GM19397 (cell line): Measurements from ENCODE around the gene CCDC167.

Experiments used
- ATAC-seq: cut with Tn5 transposase; IDR thresholded peaks from one replicate; pipeline ENCODE4 v1.9.1; 2021; ENCODE audit warnings: mild to moderate bottlenecking, moderate library complexity; ENCODE audit not compliant: unreplicated experiment

CCDC167 gene

DNA sequence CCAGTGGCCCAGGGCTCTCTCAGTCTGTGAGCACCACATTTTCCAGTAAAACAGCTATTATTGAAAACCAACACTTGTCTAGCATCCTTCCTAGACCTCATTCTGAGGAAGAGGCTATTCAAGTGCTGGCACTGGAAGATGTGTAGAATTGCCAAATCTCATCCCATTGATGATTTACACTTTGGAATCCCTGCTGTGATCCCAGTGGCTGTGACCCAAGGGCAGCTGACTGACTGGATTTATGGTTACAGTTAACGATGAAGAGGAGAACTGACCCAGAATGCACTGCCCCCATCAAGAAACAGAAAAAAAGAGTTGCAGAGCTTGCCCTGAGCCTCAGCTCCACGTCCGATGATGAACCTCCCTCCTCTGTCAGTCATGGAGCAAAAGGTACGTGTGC, 64.3 kb downstream of the CCDC167 start:
- ATAC-seq = no peak

DNA sequence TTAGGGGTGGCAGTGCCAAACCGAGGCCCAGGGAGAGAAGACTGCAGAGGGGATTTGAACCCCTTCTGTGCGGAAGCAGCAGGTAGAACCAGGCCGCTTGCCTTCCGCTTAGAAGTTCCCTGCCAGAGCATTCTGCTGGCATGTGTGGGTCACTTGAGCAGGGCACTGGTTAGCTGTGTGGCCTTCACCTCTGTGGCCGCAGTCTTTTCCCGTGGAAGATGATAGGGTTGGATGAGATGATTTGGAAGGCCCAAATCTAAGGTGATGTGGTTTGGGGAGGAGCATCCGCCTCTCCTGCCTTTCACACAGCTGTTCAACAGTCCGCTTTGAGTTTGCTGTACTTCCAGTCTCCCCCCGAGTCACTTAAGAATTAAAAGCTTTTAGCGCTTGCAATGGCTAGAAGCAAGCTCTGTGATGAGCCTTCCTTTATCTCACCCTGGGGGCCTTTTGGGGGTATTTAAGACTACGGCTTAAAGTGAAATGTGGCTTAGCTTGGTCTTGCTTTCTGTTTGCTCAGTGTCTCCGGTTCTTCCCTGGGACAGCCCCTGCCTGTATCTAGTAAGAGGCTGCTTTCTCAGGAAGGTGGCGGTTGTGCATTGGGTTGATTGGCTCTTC, 65.9 kb downstream of the CCDC167 start:
- peak; percentile 18 for ATAC-seq
